Panc1 (cell line): ENCODE results near the gene HS3ST5. TPM values are rescaled to one million over a fixed set of nuclear protein-coding genes. Genes with fewer than 3 reads are reported as not detected.

Source experiments
- ATAC-seq: fragments of 200-7000 bp; cut with Tn5 transposase; 2 replicates; pipeline ENCODE4 v1.9.1; 2020; ENCODE audit warnings: mild to moderate bottlenecking, moderate library complexity
- BruUV-seq: library from RNA; stranded (reverse); fragments of 400-500 nt; replicated peaks from 2 replicates; lab custom pipeline; 2021; lab: Mats Ljungman, UMichigan
- CTCF ChIA-PET: fragments of 300-600 bp; sonication (Branson Sonifier 250); formaldehyde crosslinking; loops from one replicate; lab custom pipeline; 2022; ENCODE audit warnings: antibody characterized with exemption; lab: Charles Lee
- POLR2A ChIA-PET: fragments of 300-600 bp; sonication (Branson Sonifier 250); formaldehyde crosslinking; loops from one replicate; lab custom pipeline; 2022; ENCODE audit warnings: antibody characterized with exemption; lab: Charles Lee
- DNase-seq: peaks from one replicate; pipeline ENCODE4 v3.0.0-alpha.2; 2010; ENCODE audit warnings: low read depth, low spot score
- H3K27ac ChIP-seq: 2 replicates; pipeline ENCODE4 v1.5.1; 2011; ENCODE audit warnings: mild to moderate bottlenecking, low read length, inconsistent platforms
- H3K27me3 ChIP-seq: fragments of 200-500 bp; sonication (Bioruptor generic); 2 replicates; pipeline ENCODE4 v1.6.0; 2014; ENCODE audit warnings: low read length, inconsistent platforms; ENCODE audit not compliant: control insufficient read depth, insufficient read depth
- H3K36me3 ChIP-seq: fragments of 200-500 bp; sonication (Bioruptor generic); 2 replicates; pipeline ENCODE4 v1.5.1; 2014; ENCODE audit warnings: inconsistent platforms, mild to moderate bottlenecking, low read length, moderate library complexity; ENCODE audit not compliant: control insufficient read depth, insufficient read depth
- H3K4me1 ChIP-seq: 2 replicates; pipeline ENCODE4 v1.5.1; 2011; ENCODE audit warnings: inconsistent platforms, mild to moderate bottlenecking, low read length, moderate library complexity; ENCODE audit not compliant: control insufficient read depth, insufficient read depth
- H3K4me3 ChIP-seq, 2 experiments: 2 replicates each; pipeline ENCODE4 v1.5.1; 2011 to 2012; ENCODE audit warnings: low read depth in 2 of 2, low read length in 2 of 2, mild to moderate bottlenecking in 2 of 2, inconsistent platforms in 1 of 2, moderate library complexity in 1 of 2
- H3K9me3 ChIP-seq: fragments of 200-500 bp; sonication (Bioruptor generic); 2 replicates; pipeline ENCODE4 v1.5.1; 2014; ENCODE audit warnings: low read depth, mild to moderate bottlenecking, inconsistent platforms, low read length, moderate library complexity; ENCODE audit not compliant: control insufficient read depth, insufficient read depth
- CTCF ChIP-seq: fragments of 450-650 bp; IDR thresholded peaks from 2 replicates; pipeline ENCODE4 v1.5.1; 2017; ENCODE audit warnings: mild to moderate bottlenecking
- POLR2AphosphoS5 ChIP-seq: IDR thresholded peaks from 2 replicates; pipeline ENCODE4 v1.6.1; 2012; ENCODE audit warnings: mild to moderate bottlenecking, low read depth, low read length, moderate library complexity
- SIN3A ChIP-seq: IDR thresholded peaks from 2 replicates; pipeline ENCODE4 v1.6.1; 2012; ENCODE audit warnings: low read depth, mild to moderate bottlenecking, low read length, moderate library complexity, borderline replicate concordance; ENCODE audit not compliant: insufficient read depth
- TCF7L2 ChIP-seq: IDR thresholded peaks from 2 replicates; pipeline ENCODE4 v1.6.1; 2011; ENCODE audit warnings: mild to moderate bottlenecking, low read depth, low read length, inconsistent platforms
- in situ Hi-C: cut with HindIII; loops from 2 replicates; pipeline ENCODE4 v1.10.0; 2016; ENCODE audit warnings: low sequenced_read_pairs, low pct_unique_long_range_greater_than_20kb
- intact Hi-C: fragments of 100-400 bp; cut with micrococcal nuclease; formaldehyde crosslinking; loops from one replicate; pipeline ENCODE4 v1.10.0; 2022; ENCODE audit not compliant: unreplicated experiment
- total RNA-seq: library from RNA; stranded (reverse); gene quantifications from one replicate; pipeline ENCODE4 v1.2.1, GENCODE V29; 2021; ENCODE audit not compliant: unreplicated experiment
- TF ChIP-seq, protein P1 (sequence below), 2 experiments: IDR thresholded peaks; 2 replicates each; pipeline ENCODE4 v1.6.1; 2011 to 2012; ENCODE audit warnings: low read depth in 2 of 2, control low read depth in 1 of 2, low read length in 1 of 2, mild to moderate bottlenecking in 1 of 2, moderate library complexity in 1 of 2; ENCODE audit not compliant: insufficient read depth in 1 of 2

HS3ST5 gene
- total RNA-seq, 1 experiment from 2014 or later = 0.05 TPM

GRCh38 chr6:114055763-114056162 is 287.1 kb downstream of the HS3ST5 start:
- POLR2A ChIA-PET = no interaction called here
- BruUV-seq = no TSS peak
- Histone ChIP-seq H3K27me3 (no peaks in the 10 kb centered on the region), H3K4me1 (no peaks in the 10 kb centered on the region), H3K9me3 (no peaks in the 10 kb centered on the region), H3K4me3 (no peak overlapping the region), H3K36me3 (no peaks in the 10 kb centered on the region), H3K27ac (no peak overlapping the region)
- CTCF ChIA-PET = no interaction called here
- ATAC-seq = no peak
- in situ Hi-C loops (no loop called here), intact Hi-C loops (no loop called here)
- no peak for DNase-seq
- no peak for TF ChIP-seq CTCF
- TF ChIP-seq SIN3A = no peak
- no peak for TF ChIP-seq POLR2AphosphoS5
- TF ChIP-seq, protein P1, sequence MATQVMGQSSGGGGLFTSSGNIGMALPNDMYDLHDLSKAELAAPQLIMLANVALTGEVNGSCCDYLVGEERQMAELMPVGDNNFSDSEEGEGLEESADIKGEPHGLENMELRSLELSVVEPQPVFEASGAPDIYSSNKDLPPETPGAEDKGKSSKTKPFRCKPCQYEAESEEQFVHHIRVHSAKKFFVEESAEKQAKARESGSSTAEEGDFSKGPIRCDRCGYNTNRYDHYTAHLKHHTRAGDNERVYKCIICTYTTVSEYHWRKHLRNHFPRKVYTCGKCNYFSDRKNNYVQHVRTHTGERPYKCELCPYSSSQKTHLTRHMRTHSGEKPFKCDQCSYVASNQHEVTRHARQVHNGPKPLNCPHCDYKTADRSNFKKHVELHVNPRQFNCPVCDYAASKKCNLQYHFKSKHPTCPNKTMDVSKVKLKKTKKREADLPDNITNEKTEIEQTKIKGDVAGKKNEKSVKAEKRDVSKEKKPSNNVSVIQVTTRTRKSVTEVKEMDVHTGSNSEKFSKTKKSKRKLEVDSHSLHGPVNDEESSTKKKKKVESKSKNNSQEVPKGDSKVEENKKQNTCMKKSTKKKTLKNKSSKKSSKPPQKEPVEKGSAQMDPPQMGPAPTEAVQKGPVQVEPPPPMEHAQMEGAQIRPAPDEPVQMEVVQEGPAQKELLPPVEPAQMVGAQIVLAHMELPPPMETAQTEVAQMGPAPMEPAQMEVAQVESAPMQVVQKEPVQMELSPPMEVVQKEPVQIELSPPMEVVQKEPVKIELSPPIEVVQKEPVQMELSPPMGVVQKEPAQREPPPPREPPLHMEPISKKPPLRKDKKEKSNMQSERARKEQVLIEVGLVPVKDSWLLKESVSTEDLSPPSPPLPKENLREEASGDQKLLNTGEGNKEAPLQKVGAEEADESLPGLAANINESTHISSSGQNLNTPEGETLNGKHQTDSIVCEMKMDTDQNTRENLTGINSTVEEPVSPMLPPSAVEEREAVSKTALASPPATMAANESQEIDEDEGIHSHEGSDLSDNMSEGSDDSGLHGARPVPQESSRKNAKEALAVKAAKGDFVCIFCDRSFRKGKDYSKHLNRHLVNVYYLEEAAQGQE (IDR thresholded peaks at IDR 0.05; ENCODE audit: insufficient read depth in 1 of 2, low read depth in 2 of 2, low read length in 1 of 2) = no peak
- TF ChIP-seq TCF7L2 = no peak

DNA sequence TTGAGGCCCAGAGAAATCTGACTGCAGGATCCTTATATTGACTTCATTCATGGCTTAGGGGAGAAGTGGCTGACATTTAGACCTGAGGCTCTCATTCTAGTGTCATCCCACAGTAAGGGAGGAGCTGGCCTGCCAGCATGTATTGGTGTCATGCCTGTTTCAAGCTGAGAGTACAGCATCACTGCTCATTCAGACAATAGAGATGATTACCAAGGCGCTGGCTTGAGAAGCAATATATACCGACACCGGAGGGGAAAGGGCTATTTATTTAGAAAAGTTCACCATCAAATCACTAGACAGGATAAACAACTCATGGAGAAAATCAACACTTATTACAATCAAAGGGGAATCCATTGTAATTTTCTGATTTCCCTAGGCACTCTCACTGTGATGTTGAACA is 287.5 kb downstream of the HS3ST5 start:
- Histone ChIP-seq H3K4me3 (no peak overlapping the region), H3K4me1 (no peaks in the 10 kb centered on the region), H3K36me3 (no peaks in the 10 kb centered on the region), H3K27me3 (no peaks in the 10 kb centered on the region), H3K27ac (no peak overlapping the region), H3K9me3 (no peaks in the 10 kb centered on the region)
- in situ Hi-C loops (no loop called here), intact Hi-C loops (no loop called here)
- DNase-seq = no peak
- TF ChIP-seq, protein P1 (IDR thresholded peaks at IDR 0.05; ENCODE audit: insufficient read depth in 1 of 2, low read depth in 2 of 2, low read length in 1 of 2) = no peak
- TF ChIP-seq SIN3A = no peak
- TF ChIP-seq TCF7L2 = no peak
- no peak for TF ChIP-seq POLR2AphosphoS5
- no peak for TF ChIP-seq CTCF
- CTCF ChIA-PET = no interaction called here
- POLR2A ChIA-PET = no interaction called here
- no TSS peak for BruUV-seq
- ATAC-seq = no peak
